Lower leg skin (tissue), 3 donors: Measurements from ENCODE around the gene VWA8.

Source experiments
- POLR2A ChIP-seq, 2 donors: fragments of 450-650 bp; IDR thresholded peaks; one replicate each; pipeline ENCODE4 v1.6.1; 2016 to 2017; ENCODE audit warnings: antibody characterized with exemption in 2 of 2, mild to moderate bottlenecking in 1 of 2, moderate library complexity in 1 of 2
- TF ChIP-seq, protein P1 (sequence below), 3 donors: fragments of 450-650 bp; IDR thresholded peaks; one replicate each; pipeline ENCODE4 v1.5.1; 2016; ENCODE audit warnings: antibody characterized with exemption in 3 of 3, mild to moderate bottlenecking in 3 of 3, moderate library complexity in 2 of 3

DNA sequence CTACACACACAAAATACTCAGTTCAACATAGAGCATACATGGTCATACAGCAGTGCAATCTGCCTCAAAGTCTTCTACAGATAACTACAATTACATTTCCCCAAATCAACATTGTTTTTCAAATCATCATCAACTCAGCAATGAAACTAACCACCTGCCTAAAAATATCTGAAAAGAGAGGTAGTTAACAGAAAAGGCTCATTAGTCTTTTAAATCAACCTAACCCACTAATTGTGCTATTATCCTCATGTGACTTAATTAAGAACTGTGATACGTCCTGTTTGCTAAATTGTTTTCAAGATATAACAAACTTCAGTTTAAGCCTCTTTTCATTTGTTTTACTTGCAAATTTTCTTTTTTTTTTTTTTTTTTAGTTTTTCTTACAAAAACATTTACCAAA, 65.4 kb downstream of the VWA8 start:
- TF ChIP-seq POLR2A (IDR thresholded peaks at IDR 0.05), result no peak
- TF ChIP-seq, protein P1, sequence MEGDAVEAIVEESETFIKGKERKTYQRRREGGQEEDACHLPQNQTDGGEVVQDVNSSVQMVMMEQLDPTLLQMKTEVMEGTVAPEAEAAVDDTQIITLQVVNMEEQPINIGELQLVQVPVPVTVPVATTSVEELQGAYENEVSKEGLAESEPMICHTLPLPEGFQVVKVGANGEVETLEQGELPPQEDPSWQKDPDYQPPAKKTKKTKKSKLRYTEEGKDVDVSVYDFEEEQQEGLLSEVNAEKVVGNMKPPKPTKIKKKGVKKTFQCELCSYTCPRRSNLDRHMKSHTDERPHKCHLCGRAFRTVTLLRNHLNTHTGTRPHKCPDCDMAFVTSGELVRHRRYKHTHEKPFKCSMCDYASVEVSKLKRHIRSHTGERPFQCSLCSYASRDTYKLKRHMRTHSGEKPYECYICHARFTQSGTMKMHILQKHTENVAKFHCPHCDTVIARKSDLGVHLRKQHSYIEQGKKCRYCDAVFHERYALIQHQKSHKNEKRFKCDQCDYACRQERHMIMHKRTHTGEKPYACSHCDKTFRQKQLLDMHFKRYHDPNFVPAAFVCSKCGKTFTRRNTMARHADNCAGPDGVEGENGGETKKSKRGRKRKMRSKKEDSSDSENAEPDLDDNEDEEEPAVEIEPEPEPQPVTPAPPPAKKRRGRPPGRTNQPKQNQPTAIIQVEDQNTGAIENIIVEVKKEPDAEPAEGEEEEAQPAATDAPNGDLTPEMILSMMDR (IDR thresholded peaks at IDR 0.05), result no peak
